GM18951 (cell line): ENCODE measurements around the gene FOXC2.

Experiments used
- POLR2A ChIP-seq: IDR thresholded peaks from 4 replicates; pipeline ENCODE4 v1.6.1; 2011; ENCODE audit warnings: mild to moderate bottlenecking; ENCODE audit not compliant: insufficient read length, insufficient read depth; ENCODE audit errors: extremely low read depth
- in situ Hi-C: fragments of 300-500 bp; cut with MboI; formaldehyde crosslinking; loops from one replicate; pipeline ENCODE4 v1.12.0; 2022; ENCODE audit warnings: low sequenced_read_pairs, mixed read lengths, inconsistent platforms; ENCODE audit not compliant: unreplicated experiment

Gene FOXC2

GRCh38 chr16:86566601-86566965 is at the start of gene FOXC2:
FOXC2 (plus strand) TSS chr16:86566829; CDS start chr16:86567336, 507 bp downstream.
- in situ Hi-C loops = loop anchor here (10.0 to 25.0 kb wide), 2 partner anchors 498 to 721 kb away; no protein-coding TSS in a partner anchor
- no peak for TF ChIP-seq POLR2A

- in situ Hi-C loops = loop anchor here (25.0 kb wide), 2 partner anchors 180 to 705 kb away; no protein-coding TSS in a partner anchor
- no peak for TF ChIP-seq POLR2A
These were observed 49.6 kb upstream of the FOXC2 start for GRCh38 chr16:86517033-86517432.

- in situ Hi-C loops = loop anchor here (25.0 kb wide), 2 partner anchors 180 to 705 kb away; no protein-coding TSS in a partner anchor
- TF ChIP-seq POLR2A = no peak
These were observed 48.9 kb upstream of the FOXC2 start for GRCh38 chr16:86517652-86518258.

- in situ Hi-C loops = loop anchor here (25.0 kb wide), 2 partner anchors 182 to 707 kb away; no protein-coding TSS in a partner anchor
These were observed 47.5 kb upstream of the FOXC2 start for GRCh38 chr16:86519007-86519648.

GRCh38 chr16:86519649-86520316 is 46.8 kb upstream of the FOXC2 start:
- TF ChIP-seq POLR2A = no peak
- in situ Hi-C loops = loop anchor here (25.0 kb wide), 2 partner anchors 182 to 707 kb away; no protein-coding TSS in a partner anchor

More at GRCh38 chr16:86519007-86519648, 47.5 kb upstream of the FOXC2 start:
- TF ChIP-seq POLR2A = no peak

GRCh38 chr16:86520317-86521210 is 46.1 kb upstream of the FOXC2 start:
- TF ChIP-seq POLR2A = no peak
- in situ Hi-C loops = loop anchor here (25.0 kb wide), 2 partner anchors 183 to 708 kb away; no protein-coding TSS in a partner anchor

GRCh38 chr16:86521236-86522197 is 45.1 kb upstream of the FOXC2 start:
- no peak for TF ChIP-seq POLR2A
- in situ Hi-C loops = loop anchor here (25.0 kb wide), 2 partner anchors 184 to 709 kb away; no protein-coding TSS in a partner anchor

- TF ChIP-seq POLR2A = no peak
- in situ Hi-C loops = loop anchor here (25.0 kb wide), 2 partner anchors 185 to 710 kb away; no protein-coding TSS in a partner anchor
These were observed 44.0 kb upstream of the FOXC2 start for GRCh38 chr16:86522634-86523033.

GRCh38 chr16:86523166-86523740 is 43.4 kb upstream of the FOXC2 start:
- in situ Hi-C loops = loop anchor here (25.0 kb wide), 2 partner anchors 186 to 711 kb away; no protein-coding TSS in a partner anchor
- TF ChIP-seq POLR2A = no peak

- in situ Hi-C loops = loop anchor here (25.0 kb wide), 2 partner anchors 187 to 712 kb away; no protein-coding TSS in a partner anchor
- no peak for TF ChIP-seq POLR2A
These were observed 42.6 kb upstream of the FOXC2 start for GRCh38 chr16:86524029-86524428.

GRCh38 chr16:86525696-86526095 is 40.9 kb upstream of the FOXC2 start:
- in situ Hi-C loops = loop anchor here (5.0 kb wide), 1 partner anchor 448 kb away; no protein-coding TSS in a partner anchor
- TF ChIP-seq POLR2A = no peak
